ENCODE measurements around the gene SERTM2. TPM values are rescaled to one million over a fixed set of nuclear protein-coding genes. Genes with fewer than 3 reads are reported as not detected.

SERTM2 gene
- total and polyA plus RNA-seq, 9 donors, result 0.11 to 0.88 (median 0.48) TPM

DNA sequence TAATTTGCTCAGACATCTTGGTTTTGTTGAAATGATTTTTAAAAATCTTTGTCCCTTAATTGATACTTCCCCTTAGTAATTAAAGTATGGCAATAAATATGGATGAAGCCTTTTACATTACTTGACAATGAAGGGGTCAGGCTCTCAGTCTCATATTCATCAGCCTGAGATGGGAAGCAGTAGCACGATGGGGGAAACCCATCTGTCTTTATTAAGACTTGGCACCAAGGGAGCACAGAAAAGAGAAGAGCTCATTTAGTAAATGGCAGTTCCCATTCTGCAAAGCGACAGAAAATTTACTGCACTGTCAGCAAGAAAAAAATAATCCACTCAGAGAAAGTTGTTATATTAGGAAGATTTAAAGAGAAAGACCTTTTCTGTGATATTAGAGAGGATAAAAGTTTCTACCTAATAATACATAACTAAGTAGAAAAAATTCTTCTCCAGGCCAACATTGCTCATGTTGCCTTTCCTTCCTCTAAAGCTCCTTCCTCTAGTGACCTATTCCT, 7.9 kb upstream of the SERTM2 start:
- no CpG with 5 or more reads among the region's 2 CpGs for WGBS (ENCODE audit: insufficient coverage)
- Histone ChIP-seq H3K27me3 (ENCODE audit: control insufficient read depth, insufficient read depth, low read length) (peaks cover 5% of the 10 kb centered on the region), H3K4me1 (ENCODE audit: control insufficient read depth, insufficient read depth, low read length) (no peaks in the 10 kb centered on the region), H3K9me3 (replicated peaks; ENCODE audit: control insufficient read depth, low read depth, low read length) (no peaks in the 10 kb centered on the region), H3K4me3 (ENCODE audit: low read length) (no peak overlapping the region), H3K27ac (ENCODE audit: low read length) (no peak overlapping the region), H3K36me3 (ENCODE audit: control insufficient read depth, insufficient read depth, low read length) (no peaks in the 10 kb centered on the region)
- DNase-seq, result no peak

DNA sequence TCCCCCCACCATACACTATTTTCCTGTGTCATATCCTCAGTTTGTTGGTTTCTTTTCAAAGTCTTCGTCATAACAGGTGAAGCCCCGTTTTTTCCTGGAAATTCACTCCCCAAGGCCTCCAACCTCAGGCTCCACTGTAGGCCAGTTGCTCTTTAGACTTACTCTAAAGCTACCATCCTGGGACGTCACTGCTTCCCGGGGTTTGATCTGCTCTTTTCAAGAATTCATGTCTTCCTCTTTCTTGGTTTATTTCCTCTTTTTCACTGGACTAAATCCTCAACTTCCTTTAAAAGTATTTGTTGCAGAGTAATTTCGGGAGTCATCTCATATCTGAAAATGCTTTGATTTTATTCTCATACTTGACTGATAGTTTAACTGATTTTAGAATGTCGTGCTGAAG, 6.5 kb upstream of the SERTM2 start:
- WGBS (ENCODE audit: insufficient coverage), result 47% methylated on average over 4 of the region's 6 CpGs
- H3K27ac ChIP-seq (ENCODE audit: low read length), result no peak overlapping the region
- H3K27me3 ChIP-seq (ENCODE audit: control insufficient read depth, insufficient read depth, low read length), result peaks cover 9% of the 10 kb centered on the region
- peak; percentile 35 for DNase-seq
- no peaks in the 10 kb centered on the region for H3K36me3 ChIP-seq (ENCODE audit: control insufficient read depth, insufficient read depth, low read length)
- no peaks in the 10 kb centered on the region for H3K9me3 ChIP-seq (replicated peaks; ENCODE audit: control insufficient read depth, low read depth, low read length)
- H3K4me1 ChIP-seq (ENCODE audit: control insufficient read depth, insufficient read depth, low read length), result no peaks in the 10 kb centered on the region
- H3K4me3 ChIP-seq (ENCODE audit: low read length), result no peak overlapping the region

DNA sequence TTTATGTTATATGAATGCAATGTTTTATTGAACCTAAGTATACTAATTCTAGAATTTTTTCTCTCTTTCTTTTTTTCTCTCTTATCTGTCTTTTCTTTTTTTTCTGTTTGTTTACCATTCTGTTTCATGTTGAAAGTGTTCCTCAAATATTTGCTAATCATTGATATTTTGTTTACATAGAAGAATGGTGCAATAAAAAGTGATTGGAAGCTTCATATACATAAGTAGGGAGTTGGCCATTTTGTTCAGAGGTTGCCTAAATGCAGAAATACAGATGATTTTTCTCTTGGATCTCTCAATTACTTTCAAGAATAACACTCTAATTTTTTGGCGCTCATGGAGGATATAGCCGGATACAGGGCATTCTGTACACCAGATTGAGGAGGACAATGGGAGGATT, 5.7 kb upstream of the SERTM2 start:
- Histone ChIP-seq H3K36me3 (ENCODE audit: control insufficient read depth, insufficient read depth, low read length) (no peaks in the 10 kb centered on the region), H3K27me3 (ENCODE audit: control insufficient read depth, insufficient read depth, low read length) (peaks cover 9% of the 10 kb centered on the region), H3K4me3 (ENCODE audit: low read length) (no peak overlapping the region), H3K9me3 (replicated peaks; ENCODE audit: control insufficient read depth, low read depth, low read length) (no peaks in the 10 kb centered on the region), H3K4me1 (ENCODE audit: control insufficient read depth, insufficient read depth, low read length) (no peaks in the 10 kb centered on the region), H3K27ac (ENCODE audit: low read length) (no peak overlapping the region)
- no peak for DNase-seq
- WGBS (ENCODE audit: insufficient coverage), result no CpG with 5 or more reads among the region's 2 CpGs

DNA sequence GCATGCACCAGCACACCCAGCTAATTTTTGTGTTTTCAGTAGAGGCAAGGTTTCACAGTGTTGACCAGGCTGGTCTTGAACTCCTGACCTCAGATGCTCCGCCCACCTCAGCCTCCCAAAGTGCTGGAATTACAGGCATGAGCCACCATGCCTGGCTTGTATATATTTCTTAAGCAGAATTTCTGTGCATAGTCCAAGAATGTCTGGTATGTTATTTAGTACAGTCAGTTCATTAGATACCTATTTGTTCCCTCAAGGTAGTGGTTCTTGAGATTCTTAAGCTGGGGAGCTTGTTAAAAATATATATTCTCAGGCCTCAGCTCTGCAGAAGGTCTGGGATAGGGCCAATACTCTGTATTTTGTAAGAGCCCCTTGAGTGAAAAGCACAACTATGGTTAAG, 4.6 kb upstream of the SERTM2 start:
- no peaks in the 10 kb centered on the region for H3K36me3 ChIP-seq (ENCODE audit: control insufficient read depth, insufficient read depth, low read length)
- H3K27me3 ChIP-seq (ENCODE audit: control insufficient read depth, insufficient read depth, low read length), result peaks cover 9% of the 10 kb centered on the region
- H3K4me3 ChIP-seq (ENCODE audit: low read length), result no peak overlapping the region
- no peaks in the 10 kb centered on the region for H3K4me1 ChIP-seq (ENCODE audit: control insufficient read depth, insufficient read depth, low read length)
- no peaks in the 10 kb centered on the region for H3K9me3 ChIP-seq (replicated peaks; ENCODE audit: control insufficient read depth, low read depth, low read length)
- WGBS (ENCODE audit: insufficient coverage), result no CpG with 5 or more reads among the region's 1 CpG
- no peak overlapping the region for H3K27ac ChIP-seq (ENCODE audit: low read length)
- DNase-seq, result no peak

DNA sequence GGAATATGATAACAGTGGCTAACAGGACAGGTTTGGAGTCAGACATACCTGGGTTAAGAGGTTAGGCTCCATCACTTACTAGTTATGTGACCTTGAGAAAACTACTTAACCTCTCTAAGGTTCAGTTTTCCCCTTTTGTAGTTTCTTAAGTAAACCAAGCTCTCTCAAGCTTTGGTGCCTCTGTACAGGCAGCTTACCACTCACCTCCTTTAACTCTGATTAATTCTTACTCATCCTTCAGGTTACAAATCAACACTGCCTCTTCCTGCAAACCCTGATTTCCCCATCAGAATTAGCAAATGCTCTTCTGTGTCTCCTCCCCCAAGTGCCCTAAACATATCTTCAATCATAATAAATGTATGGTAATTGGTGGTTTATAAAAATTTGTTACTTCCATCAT, 3.5 kb upstream of the SERTM2 start:
- H3K4me3 ChIP-seq (ENCODE audit: low read length), result no peak overlapping the region
- no peaks in the 10 kb centered on the region for H3K4me1 ChIP-seq (ENCODE audit: control insufficient read depth, insufficient read depth, low read length)
- no peaks in the 10 kb centered on the region for H3K36me3 ChIP-seq (ENCODE audit: control insufficient read depth, insufficient read depth, low read length)
- DNase-seq, result no peak
- no peaks in the 10 kb centered on the region for H3K9me3 ChIP-seq (replicated peaks; ENCODE audit: control insufficient read depth, low read depth, low read length)
- H3K27ac ChIP-seq (ENCODE audit: low read length), result no peak overlapping the region
- H3K27me3 ChIP-seq (ENCODE audit: control insufficient read depth, insufficient read depth, low read length), result peaks cover 9% of the 10 kb centered on the region

DNA sequence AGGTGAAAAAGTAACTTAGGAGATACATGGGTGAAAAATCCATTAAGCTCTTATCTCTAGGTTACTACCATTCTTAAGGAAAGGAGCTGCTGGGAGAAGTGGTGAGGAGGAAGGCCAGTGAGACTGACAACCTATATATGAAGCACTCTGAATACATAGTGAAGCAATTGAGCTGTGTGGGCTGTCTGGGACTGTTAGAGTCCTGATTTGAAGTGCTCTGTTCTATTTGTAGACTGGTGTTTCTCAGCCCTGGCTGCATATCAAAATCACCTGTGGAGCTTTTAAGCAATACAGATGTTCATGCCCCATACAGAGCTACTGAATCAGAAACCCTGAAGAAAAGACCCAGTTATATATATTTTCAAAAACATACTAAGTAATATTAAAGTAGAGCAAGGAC, 3.9 kb downstream of the SERTM2 start:
- no peak for DNase-seq
- H3K4me3 ChIP-seq (ENCODE audit: low read length), result no peak overlapping the region
- H3K27ac ChIP-seq (ENCODE audit: low read length), result no peak overlapping the region
- H3K4me1 ChIP-seq (ENCODE audit: control insufficient read depth, insufficient read depth, low read length), result peaks cover 3% of the 10 kb centered on the region
- peaks cover 4% of the 10 kb centered on the region for H3K27me3 ChIP-seq (ENCODE audit: control insufficient read depth, insufficient read depth, low read length)
- H3K9me3 ChIP-seq (replicated peaks; ENCODE audit: control insufficient read depth, low read depth, low read length), result no peaks in the 10 kb centered on the region
- H3K36me3 ChIP-seq (ENCODE audit: control insufficient read depth, insufficient read depth, low read length), result no peaks in the 10 kb centered on the region

DNA sequence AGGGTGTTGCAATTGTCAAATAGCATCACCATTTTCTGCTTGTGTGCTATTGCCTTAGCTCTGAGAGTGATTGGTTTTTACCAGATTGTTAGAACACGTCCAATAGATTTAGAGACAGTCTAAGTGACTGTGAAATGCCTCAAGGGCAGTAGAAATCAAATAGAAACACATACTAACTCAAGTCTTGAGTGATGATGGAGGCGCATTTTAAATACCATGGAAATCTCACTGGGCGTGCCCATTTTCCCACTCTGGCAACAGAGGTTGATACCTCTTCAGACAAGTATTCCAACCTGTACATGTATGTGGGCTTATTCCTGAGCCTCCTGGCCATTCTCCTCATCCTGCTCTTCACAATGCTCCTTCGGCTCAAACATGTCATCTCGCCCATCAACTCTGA, 7.2 kb downstream of the SERTM2 start:
- no peaks in the 10 kb centered on the region for H3K9me3 ChIP-seq (replicated peaks; ENCODE audit: control insufficient read depth, low read depth, low read length)
- peaks cover 4% of the 10 kb centered on the region for H3K27me3 ChIP-seq (ENCODE audit: control insufficient read depth, insufficient read depth, low read length)
- no peaks in the 10 kb centered on the region for H3K36me3 ChIP-seq (ENCODE audit: control insufficient read depth, insufficient read depth, low read length)
- no peak overlapping the region for H3K4me3 ChIP-seq (ENCODE audit: low read length)
- 90% methylated on average over 2 of the region's 5 CpGs for WGBS (ENCODE audit: insufficient coverage)
- H3K4me1 ChIP-seq (ENCODE audit: control insufficient read depth, insufficient read depth, low read length), result peaks cover 3% of the 10 kb centered on the region
- H3K27ac ChIP-seq (ENCODE audit: low read length), result peak overlapping the region; percentile 31
- DNase-seq, result no peak

DNA sequence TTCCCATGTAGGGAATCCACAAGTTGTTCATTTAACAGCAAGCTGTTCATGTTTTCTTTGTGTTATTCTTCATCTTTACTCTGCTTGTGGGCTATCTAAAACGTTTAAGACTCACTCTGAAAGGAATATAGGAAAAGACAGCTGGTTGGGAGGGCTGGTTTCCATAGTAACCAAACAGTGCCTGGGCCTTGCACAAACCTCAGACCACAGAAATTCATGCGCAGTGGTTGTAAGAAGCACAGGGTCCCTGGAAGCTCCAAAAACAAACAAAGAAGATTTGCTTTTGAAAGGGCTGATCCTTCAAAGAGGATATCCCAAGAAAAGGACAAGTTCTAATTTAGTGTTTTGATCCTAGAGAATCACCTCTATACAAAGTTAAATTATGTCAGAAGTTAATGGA, 7.8 kb downstream of the SERTM2 start:
- H3K27ac ChIP-seq (ENCODE audit: low read length), result peak overlapping the region; percentile 38
- peaks cover 4% of the 10 kb centered on the region for H3K27me3 ChIP-seq (ENCODE audit: control insufficient read depth, insufficient read depth, low read length)
- peak; percentile 83 for DNase-seq
- no peak overlapping the region for H3K4me3 ChIP-seq (ENCODE audit: low read length)
- no peaks in the 10 kb centered on the region for H3K9me3 ChIP-seq (replicated peaks; ENCODE audit: control insufficient read depth, low read depth, low read length)
- H3K4me1 ChIP-seq (ENCODE audit: control insufficient read depth, insufficient read depth, low read length), result peaks cover 3% of the 10 kb centered on the region
- H3K36me3 ChIP-seq (ENCODE audit: control insufficient read depth, insufficient read depth, low read length), result no peaks in the 10 kb centered on the region
- 0% methylated on average over 1 of the region's 2 CpGs for WGBS (ENCODE audit: insufficient coverage)

DNA sequence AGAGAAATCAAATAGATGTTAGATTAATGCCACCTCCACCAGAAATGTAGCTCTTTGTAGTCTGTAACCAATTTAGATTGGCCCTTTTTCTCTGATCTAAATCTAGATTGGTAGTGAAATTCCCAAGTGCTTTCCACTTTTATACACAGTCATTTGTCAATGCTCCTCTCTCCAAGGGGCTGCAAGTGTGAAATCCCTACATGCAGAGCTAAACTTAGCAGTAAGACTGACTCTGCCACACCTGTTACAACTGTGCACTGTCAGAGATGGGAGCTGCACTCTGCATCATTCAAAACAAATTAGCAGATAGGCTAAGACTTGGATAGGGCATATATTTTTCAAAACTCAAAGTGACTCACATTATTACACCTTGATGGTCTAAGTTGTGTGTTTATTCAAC, 9.1 kb downstream of the SERTM2 start:
- no peaks in the 10 kb centered on the region for H3K36me3 ChIP-seq (ENCODE audit: control insufficient read depth, insufficient read depth, low read length)
- peak; percentile 23 for DNase-seq
- H3K27ac ChIP-seq (ENCODE audit: low read length), result no peak overlapping the region
- no peak overlapping the region for H3K4me3 ChIP-seq (ENCODE audit: low read length)
- H3K27me3 ChIP-seq (ENCODE audit: control insufficient read depth, insufficient read depth, low read length), result peaks cover 4% of the 10 kb centered on the region
- H3K4me1 ChIP-seq (ENCODE audit: control insufficient read depth, insufficient read depth, low read length), result peaks cover 3% of the 10 kb centered on the region
- H3K9me3 ChIP-seq (replicated peaks; ENCODE audit: control insufficient read depth, low read depth, low read length), result no peaks in the 10 kb centered on the region

DNA sequence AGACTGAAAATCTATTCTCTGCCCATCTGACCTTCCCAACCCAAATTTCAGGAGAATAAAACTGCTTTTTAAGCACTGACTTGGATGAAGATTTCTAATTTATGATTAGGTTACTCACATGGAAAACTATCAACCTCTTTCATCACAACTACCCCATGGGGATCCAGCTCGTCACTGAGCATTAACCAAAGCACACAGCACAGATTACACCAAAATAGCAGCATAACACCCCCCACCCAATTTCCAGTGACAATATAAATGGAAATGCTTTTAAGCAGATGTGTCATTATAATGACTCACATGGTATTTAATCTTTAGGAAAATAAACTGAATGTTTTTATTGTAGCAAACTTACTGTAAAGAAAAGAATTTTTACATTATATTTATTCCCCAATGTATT, 9.7 kb downstream of the SERTM2 start:
- H3K27me3 ChIP-seq (ENCODE audit: control insufficient read depth, insufficient read depth, low read length), result peaks cover 2% of the 10 kb centered on the region
- no peak overlapping the region for H3K27ac ChIP-seq (ENCODE audit: low read length)
- H3K4me1 ChIP-seq (ENCODE audit: control insufficient read depth, insufficient read depth, low read length), result peaks cover 3% of the 10 kb centered on the region
- H3K36me3 ChIP-seq (ENCODE audit: control insufficient read depth, insufficient read depth, low read length), result no peaks in the 10 kb centered on the region
- H3K4me3 ChIP-seq (ENCODE audit: low read length), result no peak overlapping the region
- WGBS (ENCODE audit: insufficient coverage), result no CpG with 5 or more reads among the region's 1 CpG
- H3K9me3 ChIP-seq (replicated peaks; ENCODE audit: control insufficient read depth, low read depth, low read length), result peaks cover under 1% of the 10 kb centered on the region
- DNase-seq, result no peak

DNA sequence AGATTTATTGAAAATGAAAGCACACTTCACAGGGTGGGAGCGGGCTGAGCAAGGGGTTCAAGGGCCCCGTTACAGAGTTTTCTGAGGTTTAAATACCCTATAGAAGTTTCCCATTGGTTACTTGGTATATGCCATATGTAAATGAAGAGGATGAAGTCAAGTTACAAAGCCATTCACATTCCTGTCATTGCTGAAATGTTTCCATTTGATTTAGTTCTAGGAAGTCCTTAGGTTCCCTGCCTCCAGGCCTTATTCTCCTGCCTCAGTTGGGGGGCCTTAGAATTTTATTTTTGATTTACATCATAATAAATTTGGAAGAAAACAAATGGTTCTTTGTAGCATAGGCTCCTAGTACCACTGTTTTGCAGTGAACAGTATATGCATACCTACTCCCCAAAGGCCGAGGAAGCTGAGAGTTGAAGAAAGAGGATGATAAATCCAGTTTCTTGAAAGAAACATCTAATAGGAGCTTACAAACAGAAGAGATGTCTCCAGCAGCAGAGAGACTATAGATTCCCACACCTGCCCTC, 31.8 kb downstream of the SERTM2 start:
- Histone ChIP-seq H3K27ac (ENCODE audit: low read length) (no peak overlapping the region), H3K36me3 (ENCODE audit: control insufficient read depth, insufficient read depth, low read length) (no peaks in the 10 kb centered on the region), H3K27me3 (ENCODE audit: control insufficient read depth, insufficient read depth, low read length) (peaks cover 11% of the 10 kb centered on the region), H3K9me3 (replicated peaks; ENCODE audit: control insufficient read depth, low read depth, low read length) (no peaks in the 10 kb centered on the region), H3K4me3 (ENCODE audit: low read length) (no peak overlapping the region), H3K4me1 (ENCODE audit: control insufficient read depth, insufficient read depth, low read length) (no peaks in the 10 kb centered on the region)
- DNase-seq, result no peak
- no CpG with 5 or more reads among the region's 3 CpGs for WGBS (ENCODE audit: insufficient coverage)

All from muscle of leg (tissue), 11 donors.